Caco-2 (cell line): ENCODE measurements around the gene CCDC63. TPM values are rescaled to one million over a fixed set of nuclear protein-coding genes. Genes with fewer than 3 reads are reported as not detected.
A peak's percentile ranks its signal among the peaks of the same experiment; 100 is the strongest.

Source experiments
- BruUV-seq: library from RNA; stranded (reverse); fragments of 400-500 nt; replicated peaks from 2 replicates; lab custom pipeline; 2021; lab: Mats Ljungman, UMichigan
- CTCF ChIA-PET: fragments of 300-600 bp; sonication (Branson Sonifier 250); formaldehyde crosslinking; loops from one replicate; lab custom pipeline; 2022; ENCODE audit warnings: antibody characterized with exemption; lab: Charles Lee
- POLR2A ChIA-PET: fragments of 300-600 bp; sonication (Branson Sonifier 250); formaldehyde crosslinking; loops from one replicate; lab custom pipeline; 2022; ENCODE audit warnings: antibody characterized with exemption; lab: Charles Lee
- DNase-seq, 2 experiments: peaks; one replicate each; pipeline versions ENCODE4 v3.0.0 to v3.0.0-alpha.2; 2020 to 2022
- H3K27me3 ChIP-seq: replicated peaks from 2 replicates; pipeline ENCODE4 v1.6.0; 2011; ENCODE audit warnings: low read length; ENCODE audit not compliant: control insufficient read depth, insufficient read depth
- H3K36me3 ChIP-seq: 2 replicates; pipeline ENCODE4 v1.5.1; 2011; ENCODE audit warnings: low read length; ENCODE audit not compliant: control insufficient read depth, insufficient read depth
- H3K4me1 ChIP-seq: fragments of 250-450 bp; sonication (Bioruptor Pico); 2 replicates; pipeline ENCODE4 v1.5.1; 2020; ENCODE audit warnings: mild to moderate bottlenecking
- H3K4me3 ChIP-seq: 2 replicates; pipeline ENCODE4 v1.5.1; 2011; ENCODE audit warnings: low read depth, mild to moderate bottlenecking, control low read depth, low read length
- H3K9me3 ChIP-seq: fragments of 250-450 bp; sonication (Bioruptor Pico); 2 replicates; pipeline ENCODE4 v1.5.1; 2020; ENCODE audit warnings: mild to moderate bottlenecking, moderate library complexity
- H3K27ac Mint-ChIP-seq: one replicate; pipeline ENCODE4 v1.8.0; 2022; ENCODE audit warnings: mixed read lengths; ENCODE audit not compliant: unreplicated experiment
- H3K27me3 Mint-ChIP-seq: one replicate; pipeline ENCODE4 v1.8.0; 2022; ENCODE audit warnings: mixed read lengths; ENCODE audit not compliant: insufficient read depth, unreplicated experiment
- H3K36me3 Mint-ChIP-seq: one replicate; pipeline ENCODE4 v1.8.0; 2022; ENCODE audit warnings: mild to moderate bottlenecking, mixed read lengths; ENCODE audit not compliant: insufficient read depth, unreplicated experiment
- H3K4me1 Mint-ChIP-seq: one replicate; pipeline ENCODE4 v1.8.0; 2022; ENCODE audit warnings: low read depth, mixed read lengths; ENCODE audit not compliant: unreplicated experiment
- H3K4me3 Mint-ChIP-seq: one replicate; pipeline ENCODE4 v1.8.0; 2022; ENCODE audit warnings: mild to moderate bottlenecking, moderate library complexity, mixed read lengths; ENCODE audit not compliant: unreplicated experiment
- H3K9me3 Mint-ChIP-seq: one replicate; pipeline ENCODE4 v1.8.0; 2022; ENCODE audit warnings: mixed read lengths; ENCODE audit not compliant: unreplicated experiment
- CTCF ChIP-seq, 2 experiments: fragments of 200-600 bp in 1 of 2; IDR thresholded peaks; 1 replicate in 1 of 2; 2 replicates in 1 of 2; pipeline versions ENCODE4 v1.5.1 to v1.8.0; 2011 to 2022; ENCODE audit warnings: antibody characterized with exemption in 1 of 2, control low read depth in 1 of 2, inconsistent platforms in 1 of 2, low read depth in 1 of 2, low read length in 1 of 2, mild to moderate bottlenecking in 1 of 2, moderate library complexity in 1 of 2; ENCODE audit not compliant: insufficient read depth in 1 of 2, severe bottlenecking in 1 of 2, unreplicated experiment in 1 of 2
- intact Hi-C: fragments of 100-400 bp; cut with micrococcal nuclease; formaldehyde crosslinking; loops from one replicate; pipeline ENCODE4 v1.10.0; 2022; ENCODE audit not compliant: unreplicated experiment
- total RNA-seq: library from RNA; stranded (reverse); gene quantifications from 2 replicates; pipeline ENCODE4 v1.2.3, GENCODE V29; 2022

The CCDC63 gene
- total RNA-seq, 1 experiment from 2014 or later: not detected

- H3K9me3 ChIP-seq: no peaks in the 10 kb centered on the region
- no peak for DNase-seq
- H3K4me1 ChIP-seq: 0 out of 2 replicates have a peak, but pooled peaks cover 6% of the 10 kb centered on the region
- Mint-ChIP-seq H3K4me1 (no peaks in the 10 kb centered on the region), H3K27ac (no peak overlapping the region), H3K4me3 (peak overlapping the region; percentile 40), H3K27me3 (peaks cover 8% of the 10 kb centered on the region), H3K9me3 (no peaks in the 10 kb centered on the region), H3K36me3 (no peaks in the 10 kb centered on the region)
- H3K36me3 ChIP-seq: no peaks in the 10 kb centered on the region
- CTCF ChIA-PET: interaction anchor here (0.7 kb wide), 1 partner anchor 274 kb away, joined by 5 read pairs; no protein-coding TSS in a partner anchor
- no TSS peak for BruUV-seq
- H3K4me3 ChIP-seq: no peak overlapping the region
- TF ChIP-seq CTCF (IDR thresholded peaks at IDR 0.05; ENCODE audit: insufficient read depth in 1 of 2, low read depth in 1 of 2, low read length in 1 of 2, severe bottlenecking in 1 of 2, unreplicated experiment in 1 of 2): no peak
- intact Hi-C loops: loop anchor here (5.0 kb wide), 3 partner anchors 128 to 418 kb away; no protein-coding TSS in a partner anchor
- POLR2A ChIA-PET: no interaction called here
- H3K27me3 ChIP-seq: no peaks in the 10 kb centered on the region
Measured at GRCh38 chr12:110893956-110894355, 47.2 kb downstream of the CCDC63 start.

GRCh38 chr12:110896559-110896958 is 49.8 kb downstream of the CCDC63 start:
- Mint-ChIP-seq H3K4me1 (peaks cover 3% of the 10 kb centered on the region), H3K4me3 (no peak overlapping the region), H3K27ac (no peak overlapping the region), H3K9me3 (no peaks in the 10 kb centered on the region), H3K36me3 (no peaks in the 10 kb centered on the region), H3K27me3 (peaks cover 4% of the 10 kb centered on the region)
- H3K4me3 ChIP-seq: no peak overlapping the region
- intact Hi-C loops: no loop called here
- no TSS peak for BruUV-seq
- no peaks in the 10 kb centered on the region for H3K27me3 ChIP-seq
- ChIA-PET CTCF (no interaction called here), POLR2A (no interaction called here)
- DNase-seq: no peak
- no peaks in the 10 kb centered on the region for H3K36me3 ChIP-seq
- TF ChIP-seq CTCF (IDR thresholded peaks at IDR 0.05; ENCODE audit: insufficient read depth in 1 of 2, low read depth in 1 of 2, low read length in 1 of 2, severe bottlenecking in 1 of 2, unreplicated experiment in 1 of 2): no peak
- peaks cover 13% of the 10 kb centered on the region for H3K4me1 ChIP-seq
- no peaks in the 10 kb centered on the region for H3K9me3 ChIP-seq

GRCh38 chr12:110901401-110901800 is 54.6 kb downstream of the CCDC63 start:
- no peak overlapping the region for H3K4me3 Mint-ChIP-seq
- peaks cover 13% of the 10 kb centered on the region for H3K4me1 Mint-ChIP-seq
- POLR2A ChIA-PET: no interaction called here
- no peaks in the 10 kb centered on the region for H3K9me3 Mint-ChIP-seq
- no peak for TF ChIP-seq CTCF (IDR thresholded peaks at IDR 0.05; ENCODE audit: insufficient read depth in 1 of 2, low read depth in 1 of 2, low read length in 1 of 2, severe bottlenecking in 1 of 2, unreplicated experiment in 1 of 2)
- Histone ChIP-seq H3K4me1 (peaks cover 12% of the 10 kb centered on the region), H3K36me3 (no peaks in the 10 kb centered on the region), H3K27me3 (no peaks in the 10 kb centered on the region), H3K4me3 (no peak overlapping the region), H3K9me3 (no peaks in the 10 kb centered on the region)
- H3K27me3 Mint-ChIP-seq: no peaks in the 10 kb centered on the region
- CTCF ChIA-PET: no interaction called here
- intact Hi-C loops: loop anchor here (1.0 kb wide), 1 partner anchor 33 kb away; no protein-coding TSS in a partner anchor
- H3K36me3 Mint-ChIP-seq: peaks cover 5% of the 10 kb centered on the region
- peak; percentile 33 to 45 for DNase-seq
- BruUV-seq: no TSS peak
- no peak overlapping the region for H3K27ac Mint-ChIP-seq
